Left lung (tissue), 10 donors: Measurements from ENCODE around the gene PCDH17. TPM values are rescaled to one million over a fixed set of nuclear protein-coding genes. Genes with fewer than 3 reads are reported as not detected.
A peak's percentile ranks its signal among the peaks of the same experiment; 100 is the strongest.

ENCODE experiments used
- ATAC-seq: fragments of 200-7000 bp; cut with Tn5 transposase; one replicate; pipeline ENCODE4 v1.9.1; 2020; ENCODE audit warnings: moderate library complexity
- DNase-seq, 4 donors: peaks; one replicate each; pipeline ENCODE4 v3.0.0-alpha.2; 2013 to 2020
- H3K27ac ChIP-seq, 2 donors: fragments of 200-600 bp; sonication (generic) in 1 of 2; one replicate each; pipeline versions ENCODE4 v1.5.0 to v1.8.0; 2020 to 2021
- H3K27me3 ChIP-seq, 2 donors: fragments of 200-600 bp; sonication (generic) in 1 of 2; one replicate each; pipeline versions ENCODE4 v1.5.0 to v1.8.0; 2020 to 2021
- H3K36me3 ChIP-seq, 2 donors: fragments of 200-600 bp; sonication (generic) in 1 of 2; one replicate each; pipeline versions ENCODE4 v1.5.0 to v1.8.0; 2020 to 2021
- H3K4me1 ChIP-seq, 2 donors: fragments of 200-600 bp; one replicate each; pipeline ENCODE4 v1.8.0; 2021
- H3K4me3 ChIP-seq, 2 donors: fragments of 200-600 bp; sonication (generic) in 1 of 2; one replicate each; pipeline versions ENCODE4 v1.5.0 to v1.8.0; 2020 to 2021; ENCODE audit warnings: mild to moderate bottlenecking in 1 of 2
- H3K9me3 ChIP-seq, 2 donors: fragments of 200-600 bp; sonication (generic) in 1 of 2; one replicate each; pipeline versions ENCODE4 v1.5.0 to v1.8.0; 2020 to 2021
- intact Hi-C, 2 donors: fragments of 100-400 bp; cut with DNase I; formaldehyde crosslinking; loops; one replicate each; pipeline versions ENCODE4 v1.11.2 to v1.14.2; 2022
- polyA plus RNA-seq, 6 donors: library from polyadenylated mRNA; unstranded; fragments of 120-200 nt; gene quantifications; one replicate each; pipeline ENCODE4 v1.2.1, GENCODE V29; 2013; ENCODE audit not compliant: insufficient read length in 6 of 6
- total RNA-seq, 2 donors: library from RNA; stranded (reverse); fragmentation: NEBNext Ultra II Directional; extraction: Animal tissue kit (Norgen Biotek cat#: 25700); gene quantifications; one replicate each; pipeline ENCODE4 v1.2.1, GENCODE V29; 2021
- TF ChIP-seq, protein P1 (sequence below), 2 donors: fragments of 200-600 bp; sonication (generic) in 1 of 2; IDR thresholded peaks; one replicate each; pipeline versions ENCODE4 v1.5.0 to v1.8.0; 2021; ENCODE audit warnings: antibody characterized with exemption in 2 of 2
- donor health status: DM: no; HTN: yes; CAD: no.
- donor health status: DM: no; HTN: no; CAD: no.

Gene PCDH17
- total and polyA plus RNA-seq, 8 donors, result 16.1 to 44.1 (median 21.6) TPM

DNA sequence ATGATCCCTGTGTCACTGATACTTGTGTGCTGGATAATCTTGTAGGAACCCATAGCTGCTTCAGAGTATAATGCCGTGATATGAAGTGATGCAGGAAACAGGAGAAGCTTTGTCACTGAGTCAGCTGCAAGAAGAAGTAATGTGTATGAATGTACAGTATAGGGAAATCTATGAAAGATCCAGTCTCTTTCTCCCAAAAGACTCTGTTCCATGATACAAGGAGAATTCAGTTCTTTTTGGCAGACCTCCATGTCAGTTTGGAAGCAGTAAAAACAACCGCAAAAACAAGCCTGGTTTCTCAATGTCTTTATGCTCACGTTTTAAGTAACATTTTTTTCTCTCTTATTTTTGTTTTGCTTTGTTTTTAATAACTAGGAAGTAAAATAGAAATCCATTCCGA, 33.9 kb downstream of the PCDH17 start:
- no peaks in the 10 kb centered on the region for H3K9me3 ChIP-seq
- no peaks in the 10 kb centered on the region for H3K36me3 ChIP-seq
- H3K4me1 ChIP-seq, result no peaks in the 10 kb centered on the region
- no peaks in the 10 kb centered on the region for H3K27me3 ChIP-seq
- H3K27ac ChIP-seq, result no peak overlapping the region
- intact Hi-C loops, result no loop called here
- TF ChIP-seq, protein P1, sequence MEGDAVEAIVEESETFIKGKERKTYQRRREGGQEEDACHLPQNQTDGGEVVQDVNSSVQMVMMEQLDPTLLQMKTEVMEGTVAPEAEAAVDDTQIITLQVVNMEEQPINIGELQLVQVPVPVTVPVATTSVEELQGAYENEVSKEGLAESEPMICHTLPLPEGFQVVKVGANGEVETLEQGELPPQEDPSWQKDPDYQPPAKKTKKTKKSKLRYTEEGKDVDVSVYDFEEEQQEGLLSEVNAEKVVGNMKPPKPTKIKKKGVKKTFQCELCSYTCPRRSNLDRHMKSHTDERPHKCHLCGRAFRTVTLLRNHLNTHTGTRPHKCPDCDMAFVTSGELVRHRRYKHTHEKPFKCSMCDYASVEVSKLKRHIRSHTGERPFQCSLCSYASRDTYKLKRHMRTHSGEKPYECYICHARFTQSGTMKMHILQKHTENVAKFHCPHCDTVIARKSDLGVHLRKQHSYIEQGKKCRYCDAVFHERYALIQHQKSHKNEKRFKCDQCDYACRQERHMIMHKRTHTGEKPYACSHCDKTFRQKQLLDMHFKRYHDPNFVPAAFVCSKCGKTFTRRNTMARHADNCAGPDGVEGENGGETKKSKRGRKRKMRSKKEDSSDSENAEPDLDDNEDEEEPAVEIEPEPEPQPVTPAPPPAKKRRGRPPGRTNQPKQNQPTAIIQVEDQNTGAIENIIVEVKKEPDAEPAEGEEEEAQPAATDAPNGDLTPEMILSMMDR (IDR thresholded peaks at IDR 0.05), result no peak
- ATAC-seq (no peak), DNase-seq (no peak)
- H3K4me3 ChIP-seq, result no peak overlapping the region

DNA sequence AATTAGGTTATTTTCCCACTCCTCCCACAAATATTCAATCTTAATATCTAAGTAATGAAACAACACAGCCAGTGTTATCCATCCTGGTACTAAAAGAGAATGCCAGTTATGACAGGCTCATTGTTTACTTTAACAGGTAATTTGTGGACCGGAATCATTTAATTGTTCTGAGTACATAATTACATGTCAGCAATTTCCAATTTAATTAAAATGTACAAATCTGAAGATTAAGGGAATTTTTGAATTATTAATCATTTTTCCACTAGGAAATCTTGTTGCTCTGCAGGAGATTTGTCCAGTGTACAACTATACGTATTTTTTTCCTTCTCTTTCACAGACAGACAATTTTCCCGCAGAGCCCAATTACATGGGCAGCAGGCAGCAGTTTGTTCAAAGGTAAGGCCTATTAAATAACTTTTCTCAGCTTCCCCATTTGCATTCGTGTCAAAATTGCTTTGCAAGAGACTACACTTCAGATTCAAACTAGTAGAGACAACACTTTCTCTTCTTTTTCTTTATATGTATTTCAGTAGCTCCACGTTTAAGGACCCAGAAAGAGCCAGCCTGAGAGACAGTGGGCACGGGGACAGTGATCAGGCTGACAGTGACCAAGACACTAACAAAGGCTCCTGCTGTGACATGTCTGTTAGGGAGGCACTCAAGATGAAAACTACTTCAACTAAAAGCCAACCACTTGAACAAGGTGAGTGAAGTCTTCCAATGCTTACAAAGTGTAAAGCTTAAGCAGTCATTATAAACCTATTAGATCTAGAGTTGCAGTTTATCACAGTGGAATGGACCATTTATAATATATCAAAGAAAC, 34.8 kb downstream of the PCDH17 start:
- H3K27me3 ChIP-seq, result no peaks in the 10 kb centered on the region
- H3K36me3 ChIP-seq, result no peaks in the 10 kb centered on the region
- DNase-seq (no peak), ATAC-seq (no peak)
- TF ChIP-seq, protein P1 (IDR thresholded peaks at IDR 0.05), result no peak
- no peaks in the 10 kb centered on the region for H3K9me3 ChIP-seq
- H3K4me1 ChIP-seq, result no peaks in the 10 kb centered on the region
- no peak overlapping the region for H3K4me3 ChIP-seq
- H3K27ac ChIP-seq, result no peak overlapping the region
- intact Hi-C loops, result no loop called here

DNA sequence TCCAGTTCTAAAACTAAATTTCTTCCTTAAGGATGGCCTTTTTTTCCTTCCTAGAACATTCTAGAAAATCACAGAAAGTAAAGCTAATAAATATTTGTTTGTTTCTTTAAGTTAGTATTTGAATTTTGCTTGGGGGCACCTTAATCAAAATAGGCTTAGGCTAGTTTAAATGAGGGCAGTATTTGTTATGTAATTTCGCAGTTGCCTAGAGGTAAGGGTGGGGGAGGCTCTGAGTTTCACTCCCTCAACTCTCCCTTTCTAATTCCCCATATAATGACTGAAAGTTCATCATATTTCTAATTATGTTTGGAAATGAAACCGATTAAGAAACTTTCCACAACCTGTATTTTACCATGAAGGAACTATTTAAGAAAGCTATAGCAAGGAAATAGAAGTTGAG, 40.6 kb downstream of the PCDH17 start:
- no peaks in the 10 kb centered on the region for H3K36me3 ChIP-seq
- intact Hi-C loops, result no loop called here
- TF ChIP-seq, protein P1 (IDR thresholded peaks at IDR 0.05), result no peak

DNA sequence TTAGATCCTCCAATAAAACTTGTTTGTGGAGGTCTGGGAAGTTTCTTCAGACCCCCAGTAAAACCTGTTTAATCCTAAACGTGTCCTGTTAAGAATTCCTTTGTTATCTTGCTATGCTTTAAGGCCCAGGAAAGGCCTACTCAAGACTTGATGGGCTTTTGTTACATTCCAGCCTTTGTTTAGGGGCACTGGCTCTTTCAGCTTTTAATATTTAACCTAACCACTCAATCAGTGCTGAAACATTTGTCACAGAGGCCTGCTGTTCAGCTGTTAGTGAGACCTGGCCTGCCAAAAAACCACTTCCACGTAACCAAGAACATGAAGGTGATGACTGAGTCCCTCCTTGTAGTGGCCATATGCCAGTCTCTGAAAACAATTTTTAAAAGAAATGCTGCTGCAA, 41.7 kb downstream of the PCDH17 start:
- TF ChIP-seq, protein P1 (IDR thresholded peaks at IDR 0.05), result no peak
- no peaks in the 10 kb centered on the region for H3K36me3 ChIP-seq
- ATAC-seq (peak; percentile 72), DNase-seq (peak in 2 of 4 donors; percentile 12 to 49)
- H3K4me1 ChIP-seq, result no peaks in the 10 kb centered on the region
- H3K27me3 ChIP-seq, result no peaks in the 10 kb centered on the region
- H3K4me3 ChIP-seq, result no peak overlapping the region
- H3K9me3 ChIP-seq, result no peaks in the 10 kb centered on the region
- intact Hi-C loops, result no loop called here
- no peak overlapping the region for H3K27ac ChIP-seq

More for the DNA sequence above, 40.6 kb downstream of the PCDH17 start:
- Histone ChIP-seq H3K27me3 (no peaks in the 10 kb centered on the region), H3K9me3 (no peaks in the 10 kb centered on the region), H3K27ac (no peak overlapping the region), H3K4me1 (no peaks in the 10 kb centered on the region), H3K4me3 (no peak overlapping the region)
- DNase-seq (no peak), ATAC-seq (no peak)

DNA sequence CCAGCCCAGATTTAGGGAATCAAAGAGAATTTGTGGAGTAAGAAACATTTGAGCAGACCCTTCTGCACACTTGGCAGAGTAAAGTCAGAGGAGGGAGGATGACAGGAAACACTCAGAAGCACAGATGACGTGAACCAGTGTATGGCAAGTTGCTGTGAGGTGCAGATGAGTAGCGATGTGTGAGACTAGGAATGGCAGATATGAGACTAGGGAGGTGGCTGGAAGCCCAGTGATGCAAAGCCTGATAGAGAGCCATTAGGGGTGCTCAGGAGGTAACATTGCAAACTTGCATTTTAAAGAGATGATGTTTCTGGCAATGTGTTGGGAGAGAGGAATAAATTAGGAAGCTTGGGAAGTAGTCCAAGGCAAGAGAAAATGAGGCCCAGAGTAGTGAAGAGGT, 44.0 kb downstream of the PCDH17 start:
- Histone ChIP-seq H3K4me1 (no peaks in the 10 kb centered on the region), H3K9me3 (no peaks in the 10 kb centered on the region), H3K27ac (no peak overlapping the region), H3K36me3 (no peaks in the 10 kb centered on the region), H3K4me3 (no peak overlapping the region), H3K27me3 (no peaks in the 10 kb centered on the region)
- TF ChIP-seq, protein P1 (IDR thresholded peaks at IDR 0.05), result no peak
- no peak for ATAC-seq
- DNase-seq, result no peak
- intact Hi-C loops, result no loop called here
